Gastroesophageal sphincter (tissue), 4 donors: Measurements from ENCODE around the gene SH3BP5. TPM values are rescaled to one million over a fixed set of nuclear protein-coding genes. Genes with fewer than 3 reads are reported as not detected.
A peak's percentile ranks its signal among the peaks of the same experiment; 100 is the strongest.

Experiments used
- ATAC-seq: fragments of 150-250 bp; one replicate; pipeline ENCODE4 v1.9.1; 2016; ENCODE audit warnings: mild to moderate bottlenecking, moderate library complexity
- H3K27ac ChIP-seq, 4 donors: fragments of 200-600 bp; sonication (generic) in 3 of 4; 1 replicate in 3 of 4; 2 replicates in 1 of 4; pipeline ENCODE4 v1.5.1; 2016 to 2019
- H3K27me3 ChIP-seq: fragments of 200-600 bp; sonication (generic); one replicate; pipeline ENCODE4 v1.5.1; 2019
- H3K36me3 ChIP-seq, 2 donors: fragments of 200-600 bp; sonication (generic); one replicate each; pipeline ENCODE4 v1.5.1; 2019; ENCODE audit warnings: control low read depth in 1 of 2
- H3K4me1 ChIP-seq, 3 donors: fragments of 200-600 bp; sonication (generic); 1 replicate in 2 of 3; 2 replicates in 1 of 3; pipeline ENCODE4 v1.5.1; 2016 to 2019; ENCODE audit warnings: control low read depth in 2 of 3
- H3K4me3 ChIP-seq, 2 donors: fragments of 200-600 bp; sonication (generic); one replicate each; pipeline ENCODE4 v1.5.1; 2019; ENCODE audit warnings: mild to moderate bottlenecking in 1 of 2, moderate library complexity in 1 of 2
- H3K9me3 ChIP-seq, 3 donors: fragments of 200-600 bp; sonication (generic); one replicate each; pipeline ENCODE4 v1.5.1; 2017 to 2019; ENCODE audit warnings: control low read depth in 2 of 3
- EP300 ChIP-seq: sonication (generic); formaldehyde crosslinking; IDR thresholded peaks from one replicate; pipeline ENCODE4 v1.6.1; 2017; ENCODE audit warnings: antibody characterized with exemption, mild to moderate bottlenecking
- POLR2A ChIP-seq, 2 donors: fragments of 450-650 bp; IDR thresholded peaks; one replicate each; pipeline ENCODE4 v1.6.1; 2017; ENCODE audit warnings: antibody characterized with exemption in 2 of 2, mild to moderate bottlenecking in 2 of 2, moderate library complexity in 1 of 2
- POLR2AphosphoS5 ChIP-seq: sonication (generic); formaldehyde crosslinking; IDR thresholded peaks from one replicate; pipeline ENCODE4 v1.6.1; 2017; ENCODE audit warnings: antibody characterized with exemption
- WGBS, 2 donors: methylation state at CpG; one replicate each; pipeline ENCODE4 v1.1.5; 2018; ENCODE audit warnings: low coverage in 1 of 2; 5-methylcytosine and 5-hydroxymethylcytosine counted together
- total RNA-seq, 4 donors: library from RNA; depleted of rRNA; stranded (reverse); fragments of >200 nt; gene quantifications; one replicate each; pipeline ENCODE4 v1.1.0, GENCODE V29; 2016
- TF ChIP-seq, protein P1 (sequence below), 4 experiments: fragments of 200-600 bp in 2 of 4; fragments of 450-650 bp in 2 of 4; sonication (generic) in 1 of 4; IDR thresholded peaks; one replicate each; pipeline ENCODE4 v1.5.1; 2017 to 2019; ENCODE audit warnings: antibody characterized with exemption in 4 of 4, mild to moderate bottlenecking in 2 of 4, moderate library complexity in 2 of 4

The SH3BP5 gene, protein sequence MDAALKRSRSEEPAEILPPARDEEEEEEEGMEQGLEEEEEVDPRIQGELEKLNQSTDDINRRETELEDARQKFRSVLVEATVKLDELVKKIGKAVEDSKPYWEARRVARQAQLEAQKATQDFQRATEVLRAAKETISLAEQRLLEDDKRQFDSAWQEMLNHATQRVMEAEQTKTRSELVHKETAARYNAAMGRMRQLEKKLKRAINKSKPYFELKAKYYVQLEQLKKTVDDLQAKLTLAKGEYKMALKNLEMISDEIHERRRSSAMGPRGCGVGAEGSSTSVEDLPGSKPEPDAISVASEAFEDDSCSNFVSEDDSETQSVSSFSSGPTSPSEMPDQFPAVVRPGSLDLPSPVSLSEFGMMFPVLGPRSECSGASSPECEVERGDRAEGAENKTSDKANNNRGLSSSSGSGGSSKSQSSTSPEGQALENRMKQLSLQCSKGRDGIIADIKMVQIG
- 10 to 100 TPM; 23.5 to 56.4 (median 35.0) TPM for total RNA-seq

DNA sequence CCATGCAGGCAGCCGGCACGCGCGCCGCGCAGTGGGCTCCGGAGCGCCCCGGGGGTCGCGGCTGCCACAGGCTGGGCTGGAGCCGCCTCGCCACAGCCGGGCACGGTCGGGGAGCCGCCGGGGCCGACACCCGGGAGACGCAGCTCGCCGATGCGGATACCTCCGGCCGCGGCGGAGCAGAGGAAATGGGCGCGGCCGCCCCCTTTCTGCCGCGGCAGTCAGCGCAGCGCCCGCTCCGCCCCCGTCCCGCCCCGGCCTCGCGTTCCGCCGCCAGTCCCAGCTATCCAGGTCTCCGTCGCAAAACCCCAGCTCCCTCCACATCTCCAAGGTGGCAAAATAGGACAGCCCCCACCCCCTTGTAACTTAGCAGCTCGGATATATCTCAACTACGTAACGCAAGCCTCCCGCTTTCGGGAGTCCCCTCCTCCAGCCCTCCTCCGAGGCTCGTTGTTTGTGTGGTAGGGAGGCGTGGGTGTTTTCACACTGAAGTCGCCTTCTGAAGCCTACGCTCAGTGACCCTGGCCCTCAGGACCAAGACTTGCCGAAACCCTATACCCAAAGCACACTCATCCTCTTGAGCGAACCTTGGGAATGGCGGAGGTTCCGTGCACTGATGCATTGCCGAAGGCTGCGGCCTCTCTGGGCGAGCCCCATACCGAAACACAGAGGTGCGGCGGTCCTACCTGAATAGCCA lies at the start of gene SH3BP5:
SH3BP5 (minus strand) TSS at position 182 of the 694 bp plus-strand sequence; CDS start at position 4, 178 bp downstream.
- peak within 1 kb of the TSS; percentile 16 to 90 (median 85) for H3K27ac ChIP-seq
- 50% methylated on average over 2 of the region's 66 CpGs; no CpG with 5 or more reads in 1 of the 2 donors for WGBS, 2 donors
- no peaks in the 10 kb centered on the region for H3K36me3 ChIP-seq
- H3K9me3 ChIP-seq = no peaks in the 10 kb centered on the region
- ATAC-seq = peak; percentile 84
- H3K27me3 ChIP-seq = no peaks in the 10 kb centered on the region
- peak within 1 kb of the TSS; percentile 62 to 90 for H3K4me3 ChIP-seq
- peaks cover 0 to 48% (median 4%) of the 10 kb centered on the region in 3 donors for H3K4me1 ChIP-seq
- TF ChIP-seq, protein P1, sequence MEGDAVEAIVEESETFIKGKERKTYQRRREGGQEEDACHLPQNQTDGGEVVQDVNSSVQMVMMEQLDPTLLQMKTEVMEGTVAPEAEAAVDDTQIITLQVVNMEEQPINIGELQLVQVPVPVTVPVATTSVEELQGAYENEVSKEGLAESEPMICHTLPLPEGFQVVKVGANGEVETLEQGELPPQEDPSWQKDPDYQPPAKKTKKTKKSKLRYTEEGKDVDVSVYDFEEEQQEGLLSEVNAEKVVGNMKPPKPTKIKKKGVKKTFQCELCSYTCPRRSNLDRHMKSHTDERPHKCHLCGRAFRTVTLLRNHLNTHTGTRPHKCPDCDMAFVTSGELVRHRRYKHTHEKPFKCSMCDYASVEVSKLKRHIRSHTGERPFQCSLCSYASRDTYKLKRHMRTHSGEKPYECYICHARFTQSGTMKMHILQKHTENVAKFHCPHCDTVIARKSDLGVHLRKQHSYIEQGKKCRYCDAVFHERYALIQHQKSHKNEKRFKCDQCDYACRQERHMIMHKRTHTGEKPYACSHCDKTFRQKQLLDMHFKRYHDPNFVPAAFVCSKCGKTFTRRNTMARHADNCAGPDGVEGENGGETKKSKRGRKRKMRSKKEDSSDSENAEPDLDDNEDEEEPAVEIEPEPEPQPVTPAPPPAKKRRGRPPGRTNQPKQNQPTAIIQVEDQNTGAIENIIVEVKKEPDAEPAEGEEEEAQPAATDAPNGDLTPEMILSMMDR (IDR thresholded peaks at IDR 0.05) = peak; percentile 58 to 92 (median 78)
- TF ChIP-seq EP300 = no peak
- TF ChIP-seq POLR2A (IDR thresholded peaks at IDR 0.05) = peak; percentile 73 to 85
- peak; percentile 34 for TF ChIP-seq POLR2AphosphoS5

DNA sequence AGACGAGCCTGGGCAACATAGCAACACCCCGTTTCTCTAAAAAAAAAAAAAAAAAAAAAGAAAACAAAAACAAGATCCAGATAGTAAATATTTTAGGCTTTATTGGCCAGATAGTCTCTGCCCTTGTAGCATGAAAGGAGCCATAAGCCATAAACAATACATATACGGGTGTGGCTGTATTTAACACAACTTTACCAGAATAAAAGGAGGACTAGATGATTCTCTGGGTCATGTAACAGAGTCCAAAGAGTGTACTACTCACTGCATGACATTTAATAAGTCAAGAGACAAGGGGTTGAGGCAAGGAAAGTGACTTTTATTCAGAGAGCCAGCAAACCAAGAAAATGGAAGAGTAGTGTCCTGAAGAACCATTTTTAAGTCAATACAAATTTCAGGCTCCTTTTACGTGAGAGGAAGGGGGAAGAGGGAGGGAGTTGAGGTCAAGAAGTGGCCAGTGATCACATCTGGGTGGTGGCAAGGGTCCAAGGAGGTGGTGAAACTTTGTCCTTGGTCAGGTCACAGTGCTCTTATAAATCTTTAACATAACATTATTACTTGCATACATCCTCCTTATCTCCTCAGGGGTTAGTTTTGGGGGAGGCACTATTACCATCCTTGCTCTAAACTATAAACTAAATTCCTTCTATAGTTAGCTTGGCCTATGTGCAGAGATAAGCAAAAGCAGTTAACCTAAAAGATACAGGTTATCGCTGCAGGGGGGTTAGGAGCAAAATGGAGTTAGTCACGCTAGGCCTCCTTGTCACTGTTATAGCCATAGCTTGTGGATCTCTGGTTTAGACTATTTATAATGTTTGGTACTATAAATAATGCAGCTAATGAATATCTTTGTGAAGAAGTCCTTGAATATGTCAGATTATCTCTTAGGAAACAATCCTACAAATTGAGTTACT lies 48.8 kb upstream of the SH3BP5 start:
- ATAC-seq = no peak
- TF ChIP-seq, protein P1 (IDR thresholded peaks at IDR 0.05) = no peak
- TF ChIP-seq POLR2A (IDR thresholded peaks at IDR 0.05) (no peak), POLR2AphosphoS5 (no peak), EP300 (no peak)
- H3K4me1 ChIP-seq = no peaks in the 10 kb centered on the region
- H3K36me3 ChIP-seq = no peaks in the 10 kb centered on the region
- 72 to 74% methylated on average over 5 to 6 of the region's 6 CpGs for WGBS, 2 donors
- H3K27ac ChIP-seq = no peak overlapping the region
- peaks cover 0 to 8% (median 0%) of the 10 kb centered on the region in 3 donors for H3K9me3 ChIP-seq
- no peak overlapping the region for H3K4me3 ChIP-seq
- H3K27me3 ChIP-seq = no peaks in the 10 kb centered on the region

DNA sequence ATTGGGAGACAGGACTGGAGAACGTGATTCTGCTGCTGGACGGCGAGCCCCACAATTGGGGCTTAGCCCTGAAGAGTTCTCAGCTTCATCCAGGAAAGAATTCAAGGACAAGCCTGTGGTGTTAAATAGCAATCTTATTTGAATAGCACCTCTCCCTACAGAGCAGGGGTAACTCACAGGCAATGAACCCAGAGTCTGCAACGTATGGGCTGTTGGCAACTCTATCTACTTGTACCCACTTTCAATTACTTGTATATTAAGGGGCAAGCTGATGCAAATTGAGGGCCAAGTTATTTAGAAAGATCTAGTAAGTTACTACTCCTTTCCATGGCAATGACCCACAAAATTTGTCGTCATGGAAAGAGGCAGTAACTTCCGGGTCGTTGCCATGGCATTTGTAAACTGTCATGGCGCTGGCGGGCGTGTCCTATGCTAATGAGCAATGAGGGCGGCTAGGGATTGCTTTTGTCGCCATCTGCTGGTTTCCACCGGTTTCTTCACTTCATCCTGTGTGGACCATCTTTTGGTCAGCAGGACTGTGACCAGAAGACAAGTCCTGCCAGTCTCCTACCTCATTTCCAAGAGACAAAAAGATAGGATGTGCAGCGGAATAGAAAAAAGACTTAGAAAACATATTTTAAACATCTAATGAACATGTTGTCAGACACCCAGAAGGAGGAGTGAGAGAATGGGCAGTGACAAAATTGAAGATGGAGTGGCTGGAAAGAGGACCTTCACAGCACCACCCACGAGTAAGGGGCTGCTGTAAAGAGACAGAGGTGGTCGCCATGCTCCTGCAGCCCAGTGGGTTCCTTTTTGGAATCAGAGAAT lies 45.8 kb upstream of the SH3BP5 start:
- no peaks in the 10 kb centered on the region for H3K9me3 ChIP-seq

More for the DNA sequence above, 45.8 kb upstream of the SH3BP5 start:
- Histone ChIP-seq H3K27me3 (no peaks in the 10 kb centered on the region), H3K36me3 (no peaks in the 10 kb centered on the region), H3K27ac (peak overlapping the region in 3 of 4 donors; percentile 44 to 64 (median 61)), H3K4me3 (peak overlapping the region in 1 of 2 donors; percentile 9), H3K4me1 (no peaks in the 10 kb centered on the region)
- peak; percentile 94 for ATAC-seq
- 26 to 29% methylated on average over 13 to 16 of the region's 16 CpGs for WGBS, 2 donors
- peak; percentile 61 for TF ChIP-seq POLR2AphosphoS5
- TF ChIP-seq, protein P1 (IDR thresholded peaks at IDR 0.05) = peak; percentile 34 to 84 (median 81)
- no peak for TF ChIP-seq EP300
- TF ChIP-seq POLR2A (IDR thresholded peaks at IDR 0.05) = no peak
